HG02870 (cell line): ENCODE measurements around the gene GLYR1.
A peak's percentile ranks its signal among the peaks of the same experiment; 100 is the strongest.
"Not testable (repeated sequence)": the region's sequence is repeated elsewhere in the genome, so short reads cannot be mapped to it uniquely, and the experiment has no call there.

Experiments used
- ATAC-seq: cut with Tn5 transposase; IDR thresholded peaks from one replicate; pipeline ENCODE4 v1.9.1; 2021; ENCODE audit warnings: mild to moderate bottlenecking, moderate library complexity; ENCODE audit not compliant: unreplicated experiment

Gene GLYR1

DNA sequence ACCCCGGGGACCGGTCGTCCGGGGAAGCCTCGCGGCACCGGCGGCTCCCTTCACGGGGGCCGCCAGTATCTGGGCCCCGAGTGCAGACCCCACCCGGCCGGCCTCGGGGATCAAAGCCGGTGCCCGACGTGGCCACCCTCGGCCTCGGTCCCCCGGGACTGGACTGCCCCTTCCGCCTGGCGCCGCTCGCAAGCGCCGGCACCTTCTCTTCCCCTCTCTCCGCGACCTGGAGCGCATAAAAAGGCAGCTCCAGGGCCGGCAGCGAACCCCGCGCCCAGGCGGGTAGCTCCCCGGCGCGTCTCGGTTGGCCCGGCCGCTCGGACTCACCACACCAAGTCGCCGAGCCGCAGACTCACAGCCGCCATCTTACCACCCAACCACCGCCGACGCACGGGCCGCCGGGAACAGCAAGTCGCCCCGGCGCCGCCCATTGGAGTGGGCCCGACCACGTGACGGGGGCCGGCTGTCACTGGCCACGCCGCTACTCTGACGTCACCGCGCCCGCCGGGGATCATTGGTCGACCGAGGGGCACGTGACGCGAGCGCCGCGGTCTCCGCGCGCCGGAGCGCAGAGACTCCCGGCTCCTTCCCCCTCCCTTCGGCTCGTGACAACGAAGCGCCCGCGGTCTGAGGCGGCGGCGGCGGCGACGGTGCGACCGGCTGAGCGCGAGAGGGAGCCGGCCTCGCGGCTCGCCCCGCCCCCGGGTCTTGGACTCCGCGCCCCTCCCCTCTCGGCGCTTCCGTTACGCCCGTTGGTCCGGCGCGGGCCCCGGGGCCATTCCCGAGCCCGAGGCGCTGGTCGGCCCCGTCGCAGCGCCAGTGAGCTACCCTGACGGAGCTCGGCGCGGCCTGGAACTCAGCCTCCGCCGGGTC, at the start of gene GLYR1, which contains the start of gene UBN1:
Gene GLYR1, minus strand, starts transcription at position 388 of the 873 bp plus-strand sequence. Its CDS starts 23 bp downstream, at position 365.
Gene UBN1, plus strand, starts transcription at position 581 of the 873 bp plus-strand sequence. CDS start 5,437 bp downstream, outside the sequence.
- ATAC-seq, result peak; percentile 83

DNA sequence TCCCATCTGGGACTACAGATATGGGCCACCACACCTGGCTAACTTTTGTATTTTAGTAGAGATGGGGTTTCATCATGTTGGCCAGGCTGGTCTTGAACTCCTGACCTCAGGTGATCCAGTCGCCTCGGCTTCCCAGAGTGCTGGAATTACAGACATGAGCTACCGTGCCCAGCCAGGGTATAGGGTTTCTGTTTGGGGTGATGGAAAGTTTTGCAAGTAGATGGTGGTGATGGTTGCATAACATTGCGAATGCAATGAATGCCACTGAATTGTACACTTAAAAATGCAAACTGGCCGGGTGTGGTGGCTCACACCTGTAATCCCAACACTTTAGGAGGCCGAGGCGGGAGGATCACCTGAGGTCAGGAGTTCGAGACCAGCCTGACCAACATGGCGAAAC, 49.7 kb upstream of the GLYR1 start:
- not testable (repeated sequence) for ATAC-seq

DNA sequence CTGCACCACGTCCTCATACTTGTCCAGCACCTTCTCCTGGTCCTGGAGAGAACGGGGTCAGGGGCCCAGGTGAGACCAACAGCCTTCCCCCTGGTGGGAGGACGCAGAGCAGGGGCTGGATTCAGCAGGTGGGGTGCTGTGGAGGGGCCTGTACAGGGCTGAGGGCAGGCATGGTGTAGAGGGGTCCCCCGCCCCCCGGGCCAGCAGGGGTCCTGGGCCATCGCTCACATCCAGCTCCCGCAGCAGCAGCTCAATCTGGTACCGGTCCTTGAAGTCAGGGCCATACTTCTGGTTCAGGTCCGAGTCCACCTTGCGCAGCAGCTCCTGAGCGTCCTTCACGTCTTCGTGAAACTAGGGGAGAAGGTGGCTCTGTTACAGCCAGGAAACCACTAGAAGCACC, 48.3 kb upstream of the GLYR1 start:
- no peak for ATAC-seq

GRCh38 chr16:4894276-4895150, 47.4 kb upstream of the GLYR1 start:
- no peak for ATAC-seq

GRCh38 chr16:4893103-4893862, 46.2 kb upstream of the GLYR1 start:
- ATAC-seq, result no peak

- no peak for ATAC-seq
These were observed 45.4 kb upstream of the GLYR1 start for GRCh38 chr16:4892361-4893102.

DNA sequence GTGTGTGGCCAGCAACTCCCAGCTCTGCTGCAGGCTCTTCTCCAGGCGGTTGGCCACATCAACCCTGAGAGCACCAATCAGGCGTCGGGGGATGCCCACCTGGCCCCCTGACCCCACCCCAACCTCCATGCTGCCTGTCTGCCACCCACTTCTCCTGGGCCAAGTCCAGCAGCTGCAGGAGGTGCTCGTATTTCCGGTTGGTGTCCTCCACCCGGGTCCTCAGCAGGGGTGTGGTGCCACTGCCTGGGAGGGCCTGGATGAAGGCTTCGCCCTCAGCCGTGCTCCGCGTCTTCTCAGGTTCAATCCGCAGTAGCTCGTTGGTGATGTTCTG, 44.8 kb upstream of the GLYR1 start:
- ATAC-seq, result no peak

GRCh38 chr16:4891097-4891885, 44.2 kb upstream of the GLYR1 start:
- no peak for ATAC-seq

DNA sequence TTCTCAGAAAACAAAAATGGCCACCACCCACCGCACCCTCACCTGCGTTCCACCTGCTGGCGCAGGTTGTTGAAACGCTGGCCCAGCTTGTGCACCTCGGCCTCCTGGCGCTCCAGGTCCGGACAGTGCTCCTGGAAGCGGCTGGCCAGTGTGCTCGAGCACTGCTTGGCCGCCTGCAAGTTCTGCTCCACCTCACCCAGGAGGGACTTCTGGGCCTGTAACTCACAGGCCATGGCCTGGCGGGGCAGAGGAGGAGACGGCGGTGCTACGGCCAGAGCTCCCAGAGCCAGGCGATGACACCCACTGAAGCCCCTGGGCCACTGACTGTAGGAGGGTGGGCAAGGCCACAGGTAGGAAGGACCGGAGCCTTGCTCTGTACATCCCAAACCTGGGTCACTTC, 43.6 kb upstream of the GLYR1 start:
- no peak for ATAC-seq

GRCh38 chr16:4890026-4890425, 42.9 kb upstream of the GLYR1 start:
- ATAC-seq, result no peak

DNA sequence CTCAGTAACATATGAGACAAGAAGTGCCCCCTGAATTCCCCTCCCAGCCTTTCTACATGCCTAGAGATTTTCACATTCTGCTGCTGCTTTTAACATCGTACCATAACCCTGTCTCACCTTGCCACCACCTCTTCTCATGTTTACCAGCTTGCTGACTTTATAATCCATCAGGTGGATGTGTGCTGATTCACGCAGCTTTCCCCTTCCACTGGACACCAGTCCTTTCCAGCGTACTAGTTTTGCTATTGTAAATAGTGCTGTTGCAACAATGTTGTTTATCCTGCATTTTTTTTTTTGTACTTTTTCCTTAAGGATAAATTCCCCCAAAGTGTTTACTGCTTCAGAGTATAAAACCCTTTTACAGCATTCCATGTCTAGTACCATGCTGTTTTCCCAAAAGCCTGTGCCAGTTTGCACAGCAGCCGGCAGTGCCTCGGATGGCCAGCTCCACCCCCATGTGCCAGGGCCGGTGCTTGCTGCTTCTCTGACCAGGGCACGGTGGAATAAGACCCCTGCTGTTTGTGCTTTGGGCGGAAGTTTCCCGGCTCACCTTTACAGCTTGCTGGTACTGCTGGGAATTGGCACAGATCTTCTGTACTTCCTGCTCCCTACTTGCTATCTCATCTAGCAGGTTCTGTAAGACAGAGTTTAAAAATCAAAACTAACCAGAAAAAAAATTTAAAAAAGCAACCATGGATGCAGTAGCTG, 41.5 kb upstream of the GLYR1 start:
- ATAC-seq, result no peak

GRCh38 chr16:4886151-4886550, 39.1 kb upstream of the GLYR1 start:
- no peak for ATAC-seq

DNA sequence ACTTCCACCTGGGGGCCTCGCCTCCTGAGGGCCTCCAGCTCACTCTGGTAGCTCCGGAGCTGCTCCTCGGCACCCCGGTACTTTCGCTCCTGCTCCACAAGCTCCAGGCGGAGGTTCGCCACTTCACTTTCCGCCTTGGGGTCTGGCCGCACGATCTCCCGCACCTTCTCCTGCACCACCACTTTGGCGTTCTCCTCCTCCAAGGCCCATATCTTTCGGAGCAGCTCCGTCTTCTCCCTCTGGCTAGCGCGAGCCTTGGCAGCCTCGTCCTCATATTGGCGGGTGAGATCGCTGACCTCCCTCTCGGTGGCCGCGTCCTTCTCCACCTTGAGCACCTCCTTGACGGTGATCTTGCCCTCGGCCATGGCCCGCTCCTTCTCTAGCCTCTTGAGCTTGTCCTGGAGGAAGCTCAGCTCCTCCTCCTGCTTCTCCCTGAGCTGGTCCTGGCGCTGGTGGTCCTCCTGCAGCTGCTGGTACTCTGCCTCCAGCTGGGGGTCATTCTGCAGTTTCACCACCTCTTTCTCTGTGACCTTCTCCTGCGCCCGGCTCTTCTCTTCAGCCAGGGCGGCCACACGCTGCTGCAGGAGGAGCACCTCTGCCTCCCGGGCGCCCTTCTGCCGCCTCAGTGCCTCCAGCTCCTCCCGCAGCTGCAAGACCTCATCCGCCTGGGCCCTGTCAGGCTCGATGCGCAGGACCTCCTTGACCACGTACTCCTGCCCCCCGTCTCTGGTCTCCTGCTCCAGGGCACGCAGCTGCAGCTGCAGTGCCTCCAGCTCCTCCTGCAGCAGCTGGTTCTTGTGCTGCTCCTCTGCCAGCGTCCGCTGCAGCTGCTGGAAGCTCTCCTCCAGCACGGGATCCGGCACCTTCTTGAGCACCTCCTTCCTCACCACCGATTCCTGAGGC, 38.1 kb upstream of the GLYR1 start:
- no peak for ATAC-seq

DNA sequence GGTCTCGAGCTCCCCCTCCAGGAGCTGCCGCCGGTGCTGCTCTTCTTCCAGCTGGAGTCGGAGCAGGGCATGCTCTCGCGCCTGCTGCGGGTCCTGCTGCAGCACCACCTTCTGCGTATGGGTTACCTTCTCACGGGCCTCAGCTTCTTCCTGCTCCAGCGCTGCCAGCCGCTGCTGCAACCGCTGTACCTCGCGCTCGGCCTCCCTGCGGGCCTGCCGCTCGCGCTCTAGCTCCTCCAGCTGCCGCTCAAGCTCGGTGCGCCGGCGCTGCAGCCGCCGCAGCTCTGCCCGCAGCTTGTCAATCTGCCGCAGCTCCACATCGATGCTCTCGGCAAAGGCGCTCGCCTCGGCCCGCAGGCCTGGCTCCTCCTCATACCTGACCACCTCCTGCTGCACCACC, 37.1 kb upstream of the GLYR1 start:
- no peak for ATAC-seq

- no peak for ATAC-seq
These were observed 36.4 kb upstream of the GLYR1 start for GRCh38 chr16:4883501-4883900.

GRCh38 chr16:4882633-4883285, 35.7 kb upstream of the GLYR1 start:
- ATAC-seq, result no peak

DNA sequence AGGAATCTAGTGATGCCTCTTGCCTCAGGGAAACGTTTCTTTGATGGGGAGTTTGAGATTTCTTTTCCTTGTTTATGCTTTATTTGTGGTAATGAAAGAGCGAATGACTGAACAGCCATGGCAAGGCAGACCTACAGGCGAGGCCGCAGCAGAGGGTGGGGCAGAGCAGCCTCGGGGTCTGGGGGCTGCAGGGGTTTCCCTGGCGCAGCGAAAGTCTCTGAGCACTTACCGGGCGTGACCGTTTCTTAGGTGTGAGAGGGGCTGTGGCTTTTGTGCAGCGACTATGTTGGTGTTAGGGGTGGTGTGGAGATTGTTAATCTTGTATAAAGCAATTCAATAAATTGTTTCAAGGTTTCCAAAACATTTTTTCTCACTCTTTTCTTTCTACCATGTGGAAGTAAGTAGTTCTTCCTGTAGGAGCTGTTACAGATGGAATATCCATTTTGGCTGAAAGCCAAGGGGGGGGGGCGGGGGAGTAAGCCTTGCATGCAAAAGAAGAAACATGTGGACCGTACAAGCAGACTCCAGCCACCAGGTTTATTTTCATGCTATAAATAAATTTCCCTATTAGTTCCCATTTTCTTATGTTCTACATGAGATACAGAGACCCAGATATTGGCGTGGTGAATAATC, 35.0 kb upstream of the GLYR1 start:
- no peak for ATAC-seq
